H1 (cell line): Measurements from ENCODE around the gene GRIK1. TPM values are rescaled to one million over a fixed set of nuclear protein-coding genes. Genes with fewer than 3 reads are reported as not detected.

Experiments used
- CTCF ChIA-PET: fragments of 300-600 bp; sonication (Branson Sonifier 250); formaldehyde crosslinking; loops from one replicate; lab custom pipeline; 2021; ENCODE audit not compliant: partially characterized antibody; lab: Charles Lee
- POLR2A ChIA-PET: fragments of 300-600 bp; sonication (Branson Sonifier 250); formaldehyde crosslinking; loops from one replicate; lab custom pipeline; 2021; ENCODE audit warnings: inconsistent platforms; ENCODE audit not compliant: partially characterized antibody; lab: Charles Lee
- DNase-seq, 2 experiments: peaks; one replicate each; pipeline versions ENCODE4 v3.0.0 to v3.0.0-alpha.2; 2010 to 2022; ENCODE audit warnings: low spot score in 2 of 2, low read depth in 1 of 2, mixed read lengths in 1 of 2
- FAIRE-seq: peaks from 2 replicates; lab custom pipeline; 2011; peaks lifted over from hg19 to GRCh38; lab: Jason Lieb, UNC
- H2AFZ ChIP-seq: 2 replicates; pipeline ENCODE4 v1.8.1; 2012; ENCODE audit warnings: low read length, inconsistent platforms
- H2AK5ac ChIP-seq: 2 replicates; pipeline ENCODE4 v1.6.1; 2013; ENCODE audit warnings: low read depth, low read length
- H2BK120ac ChIP-seq: replicated peaks from 2 replicates; pipeline ENCODE3; 2013; ENCODE audit warnings: low read depth, low read length, inconsistent platforms
- H2BK12ac ChIP-seq: 2 replicates; pipeline ENCODE4 v1.6.1; 2013; ENCODE audit warnings: low read depth, low read length
- H2BK15ac ChIP-seq: 2 replicates; pipeline ENCODE4 v1.6.1; 2013; ENCODE audit warnings: low read length
- H2BK20ac ChIP-seq: 2 replicates; pipeline ENCODE4 v1.6.1; 2013; ENCODE audit warnings: low read length
- H2BK5ac ChIP-seq: 2 replicates; pipeline ENCODE4 v1.6.1; 2013; ENCODE audit warnings: low read depth, low read length
- H3K14ac ChIP-seq: 2 replicates; pipeline ENCODE4 v1.6.1; 2013; ENCODE audit warnings: inconsistent platforms; ENCODE audit not compliant: insufficient read length
- H3K18ac ChIP-seq: 2 replicates; pipeline ENCODE4 v1.6.1; 2013; ENCODE audit warnings: low read length; ENCODE audit errors: extremely low read depth
- H3K23ac ChIP-seq: 2 replicates; pipeline ENCODE4 v1.6.1; 2013; ENCODE audit warnings: inconsistent platforms; ENCODE audit not compliant: insufficient read length
- H3K23me2 ChIP-seq: 2 replicates; pipeline ENCODE4 v1.6.1; 2013; ENCODE audit warnings: low read depth, low read length
- H3K27ac ChIP-seq: 2 replicates; pipeline ENCODE4 v1.6.1; 2011; ENCODE audit warnings: low read depth, low read length, inconsistent platforms
- H3K27me3 ChIP-seq, 4 experiments: replicated peaks in 1 of 4; 1 replicate in 1 of 4; 2 replicates in 3 of 4; pipeline versions ENCODE4 v1.6.1 to v1.8.1; 2011 to 2013; ENCODE audit warnings: low read length in 3 of 4, mild to moderate bottlenecking in 3 of 4, inconsistent platforms in 2 of 4, mixed read lengths in 2 of 4, moderate library complexity in 1 of 4; ENCODE audit not compliant: control insufficient read depth in 3 of 4, insufficient read depth in 3 of 4; ENCODE audit errors: extremely low read depth in 1 of 4
- H3K36me3 ChIP-seq, 4 experiments: 2 replicates each; pipeline versions ENCODE4 v1.6.1 to v1.8.1; 2011 to 2013; ENCODE audit warnings: mild to moderate bottlenecking in 4 of 4, low read length in 3 of 4, moderate library complexity in 2 of 4, control low read depth in 1 of 4, inconsistent platforms in 1 of 4; ENCODE audit not compliant: insufficient read depth in 4 of 4, control insufficient read depth in 2 of 4
- H3K4ac ChIP-seq: replicated peaks from 2 replicates; pipeline ENCODE3; 2013; ENCODE audit warnings: low read length, low read depth, mixed read lengths, inconsistent platforms; ENCODE audit not compliant: insufficient read length
- H3K4me1 ChIP-seq, 4 experiments: replicated peaks in 1 of 4; 1 replicate in 1 of 4; 2 replicates in 3 of 4; pipeline versions ENCODE4 v1.6.1 to v1.8.1; 2011 to 2013; ENCODE audit warnings: low read length in 3 of 4, inconsistent platforms in 2 of 4, mixed read lengths in 1 of 4; ENCODE audit not compliant: insufficient read depth in 4 of 4, control insufficient read depth in 3 of 4
- H3K4me2 ChIP-seq, 2 experiments: 2 replicates each; pipeline versions ENCODE4 v1.6.1 to v1.8.1; 2011 to 2013; ENCODE audit warnings: low read depth in 2 of 2, low read length in 2 of 2, control low read depth in 1 of 2, inconsistent platforms in 1 of 2, mild to moderate bottlenecking in 1 of 2; ENCODE audit not compliant: insufficient read depth in 1 of 2
- H3K4me3 ChIP-seq, 4 experiments: fragments of 200-600, 300-600 bp in 1 of 4; sonication (generic), shearing (Covaris generic), sonication (Bioruptor Twin) in 1 of 4; 2 replicates each; pipeline versions ENCODE4 v1.5.1 to v1.8.1; 2011 to 2016; ENCODE audit warnings: low read length in 4 of 4, low read depth in 3 of 4, control low read depth in 2 of 4, inconsistent platforms in 2 of 4, mild to moderate bottlenecking in 2 of 4, mixed read lengths in 1 of 4, moderate library complexity in 1 of 4; ENCODE audit not compliant: insufficient read depth in 2 of 4; ENCODE audit errors: extremely low read depth in 1 of 4
- H3K56ac ChIP-seq: replicated peaks from 2 replicates; pipeline ENCODE3; 2013; ENCODE audit warnings: low read depth, mild to moderate bottlenecking, mixed read lengths, low read length, inconsistent platforms; ENCODE audit not compliant: insufficient read length
- H3K79me1 ChIP-seq: 2 replicates; pipeline ENCODE4 v1.6.1; 2013; ENCODE audit warnings: low read depth, low read length, control low read depth
- H3K79me2 ChIP-seq, 2 experiments: 2 replicates each; pipeline versions ENCODE4 v1.6.1 to v1.8.1; 2012 to 2013; ENCODE audit warnings: low read length in 2 of 2, mild to moderate bottlenecking in 2 of 2, inconsistent platforms in 1 of 2; ENCODE audit not compliant: insufficient read depth in 2 of 2, control insufficient read depth in 1 of 2
- H3K9ac ChIP-seq, 4 experiments: replicated peaks in 1 of 4; 1 replicate in 1 of 4; 2 replicates in 3 of 4; pipeline versions ENCODE4 v1.6.1 to v1.8.1; 2011 to 2013; ENCODE audit warnings: low read depth in 3 of 4, low read length in 3 of 4, control low read depth in 2 of 4, mild to moderate bottlenecking in 2 of 4, moderate library complexity in 2 of 4, inconsistent platforms in 1 of 4; ENCODE audit errors: extremely low read depth in 1 of 4
- H3K9me3 ChIP-seq, 2 experiments: 2 replicates each; pipeline versions ENCODE4 v1.6.1 to v1.8.1; 2012 to 2013; ENCODE audit warnings: mild to moderate bottlenecking in 2 of 2, moderate library complexity in 2 of 2, control low read depth in 1 of 2, inconsistent platforms in 1 of 2, low read depth in 1 of 2, low read length in 1 of 2, mixed read lengths in 1 of 2; ENCODE audit not compliant: insufficient read depth in 2 of 2
- H4K20me1 ChIP-seq, 2 experiments: replicated peaks in 1 of 2; 2 replicates each; pipeline versions ENCODE3 to v1.8.1; 2011 to 2013; ENCODE audit warnings: inconsistent platforms in 2 of 2, low read length in 2 of 2, mild to moderate bottlenecking in 1 of 2; ENCODE audit not compliant: insufficient read depth in 2 of 2, control insufficient read depth in 1 of 2
- H4K5ac ChIP-seq: 2 replicates; pipeline ENCODE4 v1.6.1; 2013; ENCODE audit warnings: low read length, low read depth, mixed read lengths, inconsistent platforms; ENCODE audit not compliant: insufficient read length
- H4K8ac ChIP-seq: 2 replicates; pipeline ENCODE4 v1.8.0; 2013; ENCODE audit warnings: mild to moderate bottlenecking, moderate library complexity, low read length, inconsistent platforms; ENCODE audit not compliant: insufficient read depth; ENCODE audit errors: extremely low read depth
- H4K91ac ChIP-seq: replicated peaks from 2 replicates; pipeline ENCODE3; 2013; ENCODE audit warnings: low read length, mixed read lengths, inconsistent platforms; ENCODE audit not compliant: insufficient read length
- CTBP2 ChIP-seq: IDR thresholded peaks from 2 replicates; pipeline ENCODE4 v1.7.0; 2011; ENCODE audit warnings: borderline replicate concordance, mild to moderate bottlenecking, moderate library complexity, mixed read lengths, low read length; ENCODE audit not compliant: insufficient read depth, insufficient read length
- GTF2F1 ChIP-seq: IDR thresholded peaks from 2 replicates; pipeline ENCODE4 v1.6.1; 2012; ENCODE audit warnings: low read depth, low read length, improper control_type of control experiment, borderline replicate concordance
- RAD21 ChIP-seq, 2 experiments: IDR thresholded peaks in 1 of 2; conservative IDR thresholded peaks in 1 of 2; 2 replicates each; pipeline ENCODE4 v1.6.1; 2011; ENCODE audit warnings: low read depth in 2 of 2, low read length in 2 of 2, improper control_type of control experiment in 1 of 2, inconsistent platforms in 1 of 2, mild to moderate bottlenecking in 1 of 2, moderate library complexity in 1 of 2
- SRF ChIP-seq: IDR thresholded peaks from 2 replicates; pipeline ENCODE4 v1.6.1; 2011; ENCODE audit warnings: mild to moderate bottlenecking, low read depth, low read length, moderate library complexity
- WGBS, 2 experiments: shearing (Covaris generic) in 1 of 2; methylation state at CpG; one replicate each; pipeline versions ENCODE4 v1.1.6 to v1.1.7; 2013 to 2015; ENCODE audit warnings: low lambda C conversion rate in 2 of 2, mixed read lengths in 2 of 2, inconsistent platforms in 1 of 2, low coverage in 1 of 2, missing lambda C conversion rate in 1 of 2; ENCODE audit not compliant: insufficient replicate concordance in 2 of 2, insufficient coverage in 1 of 2, insufficient read length in 1 of 2; ENCODE audit errors: extremely low coverage in 1 of 2, missing lambda C conversion rate in 1 of 2; 5-methylcytosine and 5-hydroxymethylcytosine counted together
- polyA plus RNA-seq, 7 experiments: library from polyadenylated mRNA; depleted of rRNA in 3 of 7; stranded (reverse) in 5 of 7; unstranded in 2 of 7; fragments of >200 nt in 5 of 7; fragments of 200-250 nt in 2 of 7; gene quantifications; 1 replicate in 5 of 7; 2 replicates in 1 of 7; 4 replicates in 1 of 7; pipeline versions ENCODE4 v1.2.1 to v1.2.3, GENCODE V29; 2011 to 2013; ENCODE audit warnings: missing spikeins in 2 of 7, mixed read lengths in 2 of 7
- total RNA-seq: library from RNA; stranded (reverse); fragmentation: NEBNext Ultra II Directional; extraction: Animal tissue kit (Norgen Biotek cat#: 25700); gene quantifications from 2 replicates; pipeline ENCODE4 v1.2.1, GENCODE V29; 2021
- TF ChIP-seq, protein P1 (sequence below): IDR thresholded peaks from 2 replicates; pipeline ENCODE4 v1.6.1; 2012; ENCODE audit warnings: low read length, inconsistent platforms

GRIK1 gene
- total and polyA plus RNA-seq, 2 of the 8 experiments (the other 6 are each of a cell fraction or from before 2014, with no cell fraction given) = 0.11 to 0.32 TPM

DNA sequence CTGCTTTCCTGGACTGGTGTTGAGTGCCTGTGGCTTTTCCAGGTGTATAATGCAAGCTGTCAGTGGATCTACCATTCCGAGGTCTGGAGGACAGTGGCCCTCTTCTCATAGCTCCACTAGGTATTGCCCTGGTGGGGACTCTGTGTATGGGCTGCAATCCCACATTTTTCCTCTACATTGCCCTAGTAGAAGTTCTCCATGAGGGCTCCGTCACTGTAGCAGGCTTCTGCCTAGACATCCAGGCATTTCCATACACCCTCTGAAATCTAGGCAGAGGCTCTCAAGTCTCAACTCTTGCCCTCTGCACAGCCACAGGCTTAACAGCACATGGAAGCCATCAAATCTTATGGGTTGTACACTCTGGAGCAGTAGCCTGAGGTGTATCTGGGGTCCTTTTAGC is 107.6 kb downstream of the GRIK1 start:
- H3K23me2 ChIP-seq = no peaks in the 10 kb centered on the region; the same call in 1 of the 2 replicates
- H3K9me3 ChIP-seq = peaks cover 9 to 25% of the 10 kb centered on the region in 2 experiments
- no peak overlapping the region for H4K91ac ChIP-seq
- H3K56ac ChIP-seq = no peak overlapping the region
- no peak overlapping the region for H2AK5ac ChIP-seq
- H3K4me1 ChIP-seq = no peaks in the 10 kb centered on the region
- TF ChIP-seq GTF2F1 (no peak), RAD21 (IDR thresholded peaks at IDR 0.05 in 1 of 2, conservative IDR thresholded peaks at IDR 0.05 in 1 of 2; ENCODE audit: low read depth in 2 of 2, low read length in 2 of 2) (no peak), SRF (no peak), CTBP2 (no peak)
- TF ChIP-seq, protein P1, sequence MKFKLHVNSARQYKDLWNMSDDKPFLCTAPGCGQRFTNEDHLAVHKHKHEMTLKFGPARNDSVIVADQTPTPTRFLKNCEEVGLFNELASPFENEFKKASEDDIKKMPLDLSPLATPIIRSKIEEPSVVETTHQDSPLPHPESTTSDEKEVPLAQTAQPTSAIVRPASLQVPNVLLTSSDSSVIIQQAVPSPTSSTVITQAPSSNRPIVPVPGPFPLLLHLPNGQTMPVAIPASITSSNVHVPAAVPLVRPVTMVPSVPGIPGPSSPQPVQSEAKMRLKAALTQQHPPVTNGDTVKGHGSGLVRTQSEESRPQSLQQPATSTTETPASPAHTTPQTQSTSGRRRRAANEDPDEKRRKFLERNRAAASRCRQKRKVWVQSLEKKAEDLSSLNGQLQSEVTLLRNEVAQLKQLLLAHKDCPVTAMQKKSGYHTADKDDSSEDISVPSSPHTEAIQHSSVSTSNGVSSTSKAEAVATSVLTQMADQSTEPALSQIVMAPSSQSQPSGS = no peak
- no peak for DNase-seq
- WGBS, 2 experiments = 100% methylated on average over 2 of the region's 2 CpGs; no CpG with 5 or more reads in 1 of the 2 experiments
- H4K5ac ChIP-seq = no peak overlapping the region
- H4K8ac ChIP-seq = no peak overlapping the region
- H3K14ac ChIP-seq = no peak overlapping the region
- POLR2A ChIA-PET = interaction anchor here (0.6 kb wide), 1 partner anchor 281 kb away, joined by 3 read pairs; no protein-coding TSS in a partner anchor
- no peaks in the 10 kb centered on the region for H3K27me3 ChIP-seq
- no peak overlapping the region for H3K27ac ChIP-seq
- no peak overlapping the region for H2BK5ac ChIP-seq
- H2AFZ ChIP-seq = no peak overlapping the region
- H2BK12ac ChIP-seq = no peak overlapping the region
- H3K4ac ChIP-seq = no peak overlapping the region
- H2BK120ac ChIP-seq = no peak overlapping the region
- 0 out of 8 replicates have a peak, but pooled peaks cover 0 to 4% (median 0%) of the 10 kb centered on the region in 4 experiments for H3K36me3 ChIP-seq
- no peaks in the 10 kb centered on the region for H3K79me2 ChIP-seq
- no peak overlapping the region for H3K18ac ChIP-seq
- no peaks in the 10 kb centered on the region for H3K79me1 ChIP-seq
- no peak overlapping the region for H2BK20ac ChIP-seq
- no peaks in the 10 kb centered on the region for H4K20me1 ChIP-seq
- no peak overlapping the region for H3K4me2 ChIP-seq
- no peak for FAIRE-seq
- H2BK15ac ChIP-seq = no peak overlapping the region
- no peak overlapping the region for H3K23ac ChIP-seq
- no peak overlapping the region for H3K4me3 ChIP-seq
- no peak overlapping the region for H3K9ac ChIP-seq
- CTCF ChIA-PET = no interaction called here
